Measurements from ENCODE around the gene TOM1L2. TPM values are rescaled to one million over a fixed set of nuclear protein-coding genes. Genes with fewer than 3 reads are reported as not detected.
"Not testable (repeated sequence)": the region's sequence is repeated elsewhere in the genome, so short reads cannot be mapped to it uniquely, and the experiment has no call there.

The TOM1L2 gene
- total RNA-seq, 1 donor from 2014 or later, result 16.3 TPM

GRCh38 chr17:17940441-17940911, 31.7 kb downstream of the TOM1L2 start:
- H3K27me3 ChIP-seq (ENCODE audit: control insufficient read depth, insufficient read depth, low read length), result no peaks in the 10 kb centered on the region
- H3K4me3 ChIP-seq (ENCODE audit: low read depth, low read length), result no peak overlapping the region
- DNase-seq (ENCODE audit: low read depth), result no peak
- TF ChIP-seq CTCF (IDR thresholded peaks at IDR 0.05; ENCODE audit: insufficient read depth, low read length, poor library complexity, severe bottlenecking), result no peak
- no peaks in the 10 kb centered on the region for H3K36me3 ChIP-seq (ENCODE audit: control insufficient read depth, insufficient read depth, low read length)

GRCh38 chr17:17939941-17940340, 32.3 kb downstream of the TOM1L2 start:
- H3K4me3 ChIP-seq (ENCODE audit: low read depth, low read length); H3K36me3 ChIP-seq (ENCODE audit: control insufficient read depth, insufficient read depth, low read length); DNase-seq (ENCODE audit: low read depth); H3K27me3 ChIP-seq (ENCODE audit: control insufficient read depth, insufficient read depth, low read length): not testable (repeated sequence)

- Histone ChIP-seq H3K36me3 (ENCODE audit: control insufficient read depth, insufficient read depth, low read length) (no peaks in the 10 kb centered on the region), H3K27me3 (ENCODE audit: control insufficient read depth, insufficient read depth, low read length) (no peaks in the 10 kb centered on the region), H3K4me3 (ENCODE audit: low read depth, low read length) (no peak overlapping the region)
- no peak for TF ChIP-seq CTCF (IDR thresholded peaks at IDR 0.05; ENCODE audit: insufficient read depth, low read length, poor library complexity, severe bottlenecking)
- DNase-seq (ENCODE audit: low read depth), result no peak
Observed at GRCh38 chr17:17938388-17939107, 33.7 kb downstream of the TOM1L2 start.

GRCh38 chr17:17937958-17938357, 34.2 kb downstream of the TOM1L2 start:
- no peaks in the 10 kb centered on the region for H3K27me3 ChIP-seq (ENCODE audit: control insufficient read depth, insufficient read depth, low read length)
- H3K36me3 ChIP-seq (ENCODE audit: control insufficient read depth, insufficient read depth, low read length), result no peaks in the 10 kb centered on the region
- DNase-seq (ENCODE audit: low read depth), result no peak
- no peak for TF ChIP-seq CTCF (IDR thresholded peaks at IDR 0.05; ENCODE audit: insufficient read depth, low read length, poor library complexity, severe bottlenecking)
- H3K4me3 ChIP-seq (ENCODE audit: low read depth, low read length), result no peak overlapping the region

- Histone ChIP-seq H3K4me3 (ENCODE audit: low read depth, low read length) (no peak overlapping the region), H3K27me3 (ENCODE audit: control insufficient read depth, insufficient read depth, low read length) (no peaks in the 10 kb centered on the region), H3K36me3 (ENCODE audit: control insufficient read depth, insufficient read depth, low read length) (no peaks in the 10 kb centered on the region)
- DNase-seq (ENCODE audit: low read depth), result no peak
- no peak for TF ChIP-seq CTCF (IDR thresholded peaks at IDR 0.05; ENCODE audit: insufficient read depth, low read length, poor library complexity, severe bottlenecking)
Observed at GRCh38 chr17:17937201-17937853, 34.9 kb downstream of the TOM1L2 start.

GRCh38 chr17:17935321-17936271, 36.6 kb downstream of the TOM1L2 start:
- DNase-seq (ENCODE audit: low read depth), result peak; percentile 65
- no peaks in the 10 kb centered on the region for H3K36me3 ChIP-seq (ENCODE audit: control insufficient read depth, insufficient read depth, low read length)
- no peaks in the 10 kb centered on the region for H3K27me3 ChIP-seq (ENCODE audit: control insufficient read depth, insufficient read depth, low read length)
- no peak for TF ChIP-seq CTCF (IDR thresholded peaks at IDR 0.05; ENCODE audit: insufficient read depth, low read length, poor library complexity, severe bottlenecking)
- H3K4me3 ChIP-seq (ENCODE audit: low read depth, low read length), result no peak overlapping the region

Data from kidney epithelial cell (primary cell).